SK-N-SH treated with all-trans-retinoic acid at 6 μM for 48 hours (cell line): Measurements from ENCODE around the gene ARHGEF4.
A peak's percentile ranks its signal among the peaks of the same experiment; 100 is the strongest.

Experiments used
- ATAC-seq: fragments of 200-7000 bp; cut with Tn5 transposase; 3 replicates; pipeline ENCODE4 v1.9.1; 2020; ENCODE audit warnings: mild to moderate bottlenecking, moderate library complexity
- ARNTL ChIP-seq: fragments of 450-650 bp; formaldehyde crosslinking; IDR thresholded peaks from 2 replicates; pipeline ENCODE4 v1.5.0; 2020; ENCODE audit warnings: low read depth, mild to moderate bottlenecking, moderate library complexity, borderline replicate concordance
- CREB5 ChIP-seq: fragments of 250-450 bp; sonication (Bioruptor Pico); IDR thresholded peaks from 2 replicates; pipeline ENCODE4 v1.5.1; 2020; ENCODE audit warnings: low read depth, mild to moderate bottlenecking, moderate library complexity
- CSDC2 ChIP-seq: fragments of 250-450 bp; sonication (Bioruptor Pico); IDR thresholded peaks from 2 replicates; pipeline ENCODE4 v1.5.0; 2020; ENCODE audit warnings: mild to moderate bottlenecking, moderate library complexity
- CSRNP3 ChIP-seq: fragments of 250-450 bp; sonication (Bioruptor Pico); IDR thresholded peaks from 2 replicates; pipeline ENCODE4 v1.5.1; 2021; ENCODE audit warnings: mild to moderate bottlenecking, moderate library complexity
- ESRRG ChIP-seq: fragments of 250-450 bp; sonication (Bioruptor Pico); IDR thresholded peaks from 2 replicates; pipeline ENCODE4 v1.6.1; 2021; ENCODE audit warnings: mild to moderate bottlenecking
- GLIS3 ChIP-seq: fragments of 250-450 bp; sonication (Bioruptor Pico); IDR thresholded peaks from 2 replicates; pipeline ENCODE4 v1.5.0; 2020; ENCODE audit warnings: mild to moderate bottlenecking, moderate library complexity
- ISL1 ChIP-seq: fragments of 250-450 bp; sonication (Bioruptor Pico); IDR thresholded peaks from 2 replicates; pipeline ENCODE4 v2.1.2; 2022; ENCODE audit warnings: mild to moderate bottlenecking, moderate library complexity
- OSR1 ChIP-seq: fragments of 250-450 bp; sonication (Bioruptor Pico); IDR thresholded peaks from 2 replicates; pipeline ENCODE4 v1.8.0; 2022; ENCODE audit warnings: moderate library complexity, mild to moderate bottlenecking, inconsistent platforms
- PATZ1 ChIP-seq: fragments of 250-450 bp; sonication (Bioruptor Pico); IDR thresholded peaks from 2 replicates; pipeline ENCODE4 v1.8.0; 2020; ENCODE audit warnings: mild to moderate bottlenecking, moderate library complexity, borderline replicate concordance
- POU6F1 ChIP-seq: fragments of 250-450 bp; sonication (Bioruptor Pico); IDR thresholded peaks from 2 replicates; pipeline ENCODE4 v1.8.0; 2021; ENCODE audit warnings: low read depth, mild to moderate bottlenecking, moderate library complexity, borderline replicate concordance
- PPARA ChIP-seq: fragments of 250-450 bp; sonication (Bioruptor Pico); IDR thresholded peaks from 2 replicates; pipeline ENCODE4 v1.5.0; 2020; ENCODE audit warnings: mild to moderate bottlenecking, borderline replicate concordance
- RARB ChIP-seq: fragments of 250-450 bp; sonication (Bioruptor Pico); IDR thresholded peaks from 2 replicates; pipeline ENCODE4 v1.8.0; 2021; ENCODE audit warnings: mild to moderate bottlenecking, moderate library complexity
- TCF4 ChIP-seq: fragments of 250-450 bp; sonication (Bioruptor Pico); IDR thresholded peaks from 2 replicates; pipeline ENCODE4 v1.8.0; 2021; ENCODE audit warnings: mild to moderate bottlenecking, moderate library complexity, borderline replicate concordance
- TOX ChIP-seq: fragments of 250-450 bp; sonication (Bioruptor Pico); IDR thresholded peaks from 2 replicates; pipeline ENCODE4 v1.8.0; 2021; ENCODE audit warnings: mild to moderate bottlenecking, moderate library complexity, borderline replicate concordance
- TSHZ2 ChIP-seq: fragments of 250-450 bp; sonication (Bioruptor Pico); IDR thresholded peaks from 2 replicates; pipeline ENCODE4 v1.5.0; 2020; ENCODE audit warnings: mild to moderate bottlenecking, moderate library complexity
- ZC3H10 ChIP-seq: fragments of 250-450 bp; sonication (Bioruptor Pico); IDR thresholded peaks from 2 replicates; pipeline ENCODE4 v1.5.1; 2021; ENCODE audit warnings: mild to moderate bottlenecking, moderate library complexity
- ZFP3 ChIP-seq: fragments of 250-450 bp; sonication (Bioruptor Pico); IDR thresholded peaks from 2 replicates; pipeline ENCODE4 v1.5.0; 2020; ENCODE audit warnings: mild to moderate bottlenecking, moderate library complexity
- ZFP30 ChIP-seq: fragments of 450-650 bp; formaldehyde crosslinking; IDR thresholded peaks from 2 replicates; pipeline ENCODE4 v1.5.0; 2022; ENCODE audit warnings: mild to moderate bottlenecking, moderate library complexity
- ZNF565 ChIP-seq: fragments of 450-650 bp; formaldehyde crosslinking; conservative IDR thresholded peaks from 2 replicates; pipeline ENCODE4 v1.5.0; 2020; ENCODE audit warnings: low read depth, mild to moderate bottlenecking, moderate library complexity
- ZNF70 ChIP-seq: fragments of 450-650 bp; formaldehyde crosslinking; IDR thresholded peaks from 2 replicates; pipeline ENCODE4 v1.5.0; 2020; ENCODE audit warnings: mild to moderate bottlenecking, moderate library complexity
- ZNF8 ChIP-seq: fragments of 450-650 bp; formaldehyde crosslinking; IDR thresholded peaks from 2 replicates; pipeline ENCODE4 v1.5.0; 2020; ENCODE audit warnings: mild to moderate bottlenecking, moderate library complexity

Gene ARHGEF4

GRCh38 chr2:130820279-130820861, 16.3 kb upstream of the ARHGEF4 start:
- TF ChIP-seq ZFP30 (CRISPR knock-in tag) (no peak), CREB5 (CRISPR knock-in tag) (no peak)
- no peak; the same call in 2 of the 3 replicates for ATAC-seq

GRCh38 chr2:130821867-130822266, 14.8 kb upstream of the ARHGEF4 start:
- TF ChIP-seq PATZ1 (CRISPR knock-in tag) (no peak), GLIS3 (CRISPR knock-in tag) (no peak), OSR1 (no peak), RARB (CRISPR knock-in tag) (no peak), ZNF565 (CRISPR knock-in tag) (no peak), ESRRG (no peak), PPARA (no peak), ZFP3 (no peak), ISL1 (no peak), ZFP30 (CRISPR knock-in tag) (no peak)
- TF ChIP-seq, all 23 proteins: peak for 0
- ATAC-seq, result no peak

GRCh38 chr2:130822766-130823165, 13.9 kb upstream of the ARHGEF4 start:
- TF ChIP-seq RARB (CRISPR knock-in tag) (no peak), ZFP30 (CRISPR knock-in tag) (no peak), TOX (CRISPR knock-in tag) (no peak), CSRNP3 (CRISPR knock-in tag) (no peak), ARNTL (no peak), ZNF8 (CRISPR knock-in tag) (no peak)
- no peak for ATAC-seq

GRCh38 chr2:130823171-130823885, 13.4 kb upstream of the ARHGEF4 start:
- ATAC-seq, result no peak
- TF ChIP-seq ISL1, result no peak
- TF ChIP-seq ZNF565 (CRISPR knock-in tag), result no peak
- TF ChIP-seq CSDC2 (CRISPR knock-in tag), result no peak
- TF ChIP-seq ZFP3, result no peak

GRCh38 chr2:130823886-130824491, 12.7 kb upstream of the ARHGEF4 start:
- TF ChIP-seq ZNF565 (CRISPR knock-in tag) (no peak), ISL1 (0 out of 2 replicates have a peak, but pooled peaks have one; percentile 9), TCF4 (CRISPR knock-in tag) (no peak), POU6F1 (CRISPR knock-in tag) (no peak), ZNF70 (no peak), TSHZ2 (CRISPR knock-in tag) (no peak), ZFP30 (CRISPR knock-in tag) (no peak), ZC3H10 (CRISPR knock-in tag) (no peak)
- ATAC-seq, result no peak; the same call in 2 of the 3 replicates
